ENCODE data around the gene NFASC.

NFASC gene

GRCh38 chr1:205072286-205072685 is 201.6 kb downstream of the NFASC start:
- H3K4me1 ChIP-seq = no peaks in the 10 kb centered on the region
- H3K4me3 ChIP-seq = no peak overlapping the region
- no peak for TF ChIP-seq CTCF (IDR thresholded peaks at IDR 0.05)
- peak in 1 of 2 donors; percentile 48 for DNase-seq
- H3K27me3 ChIP-seq = no peaks in the 10 kb centered on the region
- intact Hi-C loops (cut with DNase I; ENCODE audit: low total_unique reads) = no loop called here
- no peaks in the 10 kb centered on the region for H3K36me3 ChIP-seq
- H3K27ac ChIP-seq = no peak overlapping the region
- H3K9me3 ChIP-seq = no peaks in the 10 kb centered on the region
